Kidney (tissue), 14 donors: ENCODE results near the gene KCNT2. TPM values are rescaled to one million over a fixed set of nuclear protein-coding genes. Genes with fewer than 3 reads are reported as not detected.

ENCODE experiments used
- DNase-seq, 5 donors: peaks; one replicate each; pipeline ENCODE4 v3.0.0-alpha.2; 2013 to 2020
- FAIRE-seq: peaks from 2 replicates; lab custom pipeline; 2012; peaks lifted over from hg19 to GRCh38; lab: Jason Lieb, UNC
- H3K27ac ChIP-seq, 2 donors: one replicate each; pipeline ENCODE4 v1.7.0; 2013; ENCODE audit warnings: low read depth in 2 of 2, low read length in 2 of 2, inconsistent platforms in 1 of 2
- H3K27me3 ChIP-seq: one replicate; pipeline ENCODE4 v1.7.1; 2013; ENCODE audit warnings: low read length, inconsistent platforms; ENCODE audit not compliant: control insufficient read depth, insufficient read depth
- H3K36me3 ChIP-seq, 3 donors: one replicate each; pipeline versions ENCODE4 v1.7.0 to v1.7.1; 2013; ENCODE audit warnings: low read length in 3 of 3, control low read depth in 1 of 3, inconsistent platforms in 1 of 3; ENCODE audit not compliant: insufficient read depth in 3 of 3, control insufficient read depth in 2 of 3
- H3K4me1 ChIP-seq, 3 donors: one replicate each; pipeline versions ENCODE4 v1.7.0 to v1.7.1; 2013; ENCODE audit warnings: low read length in 3 of 3, inconsistent platforms in 1 of 3, low read depth in 1 of 3; ENCODE audit not compliant: control insufficient read depth in 2 of 3, insufficient read depth in 2 of 3
- H3K4me3 ChIP-seq, 3 donors: one replicate each; pipeline versions ENCODE4 v1.7.0 to v1.8.1; 2013; ENCODE audit warnings: low read length in 3 of 3, control low read depth in 1 of 3, inconsistent platforms in 1 of 3
- H3K9ac ChIP-seq, 3 donors: one replicate each; pipeline versions ENCODE4 v1.7.0 to v1.7.1; 2013; ENCODE audit warnings: low read length in 3 of 3, control low read depth in 1 of 3, inconsistent platforms in 1 of 3
- H3K9me3 ChIP-seq, 3 donors: one replicate each; pipeline versions ENCODE4 v1.7.0 to v1.7.1; 2013; ENCODE audit warnings: low read length in 3 of 3, control low read depth in 1 of 3, inconsistent platforms in 1 of 3; ENCODE audit not compliant: control insufficient read depth in 2 of 3, insufficient read depth in 1 of 3
- intact Hi-C: fragments of 100-400 bp; cut with DNase I; formaldehyde crosslinking; loops from one replicate; pipeline ENCODE4 v1.11.1; 2022
- polyA plus RNA-seq: library from polyadenylated mRNA; stranded (reverse); fragments of 350-450 nt; fragmentation: Illumina TruSeq; extraction: RNeasy Lipid Tissue Mini Kit (QIAGEN cat#74804); gene quantifications from one replicate; pipeline ENCODE4 v1.2.3, GENCODE V29; 2014; ENCODE audit warnings: low read depth, low replicate concordance; ENCODE audit not compliant: insufficient read depth
- total RNA-seq: library from RNA; stranded (reverse); fragmentation: NEBNext Ultra II Directional; extraction: Animal tissue kit (Norgen Biotek cat#: 25700); gene quantifications from one replicate; pipeline ENCODE4 v1.2.1, GENCODE V29; 2021
- TF ChIP-seq, protein P1 (sequence below): IDR thresholded peaks from 3 replicates; pipeline ENCODE4 v1.5.1; 2012; ENCODE audit warnings: mild to moderate bottlenecking, moderate library complexity, borderline replicate concordance; ENCODE audit not compliant: insufficient read depth; ENCODE audit errors: extremely low read depth
- donor health status: control.
- donor health status: control.
- donor health status: control.
- donor health status: control.
- donor health status: control.
- donor health status: DM: yes; HTN: yes; CAD: no.
- donor health status: Normal renal cell carcinoma (clear cell type).

The KCNT2 gene
- total and polyA plus RNA-seq, 2 donors from 2014 or later = 0.39 to 6.3 TPM

GRCh38 chr1:196459383-196459782, 148.9 kb downstream of the KCNT2 start:
- H3K9me3 ChIP-seq = no peaks in the 10 kb centered on the region
- DNase-seq = no peak
- H3K27me3 ChIP-seq = no peaks in the 10 kb centered on the region
- TF ChIP-seq, protein P1, sequence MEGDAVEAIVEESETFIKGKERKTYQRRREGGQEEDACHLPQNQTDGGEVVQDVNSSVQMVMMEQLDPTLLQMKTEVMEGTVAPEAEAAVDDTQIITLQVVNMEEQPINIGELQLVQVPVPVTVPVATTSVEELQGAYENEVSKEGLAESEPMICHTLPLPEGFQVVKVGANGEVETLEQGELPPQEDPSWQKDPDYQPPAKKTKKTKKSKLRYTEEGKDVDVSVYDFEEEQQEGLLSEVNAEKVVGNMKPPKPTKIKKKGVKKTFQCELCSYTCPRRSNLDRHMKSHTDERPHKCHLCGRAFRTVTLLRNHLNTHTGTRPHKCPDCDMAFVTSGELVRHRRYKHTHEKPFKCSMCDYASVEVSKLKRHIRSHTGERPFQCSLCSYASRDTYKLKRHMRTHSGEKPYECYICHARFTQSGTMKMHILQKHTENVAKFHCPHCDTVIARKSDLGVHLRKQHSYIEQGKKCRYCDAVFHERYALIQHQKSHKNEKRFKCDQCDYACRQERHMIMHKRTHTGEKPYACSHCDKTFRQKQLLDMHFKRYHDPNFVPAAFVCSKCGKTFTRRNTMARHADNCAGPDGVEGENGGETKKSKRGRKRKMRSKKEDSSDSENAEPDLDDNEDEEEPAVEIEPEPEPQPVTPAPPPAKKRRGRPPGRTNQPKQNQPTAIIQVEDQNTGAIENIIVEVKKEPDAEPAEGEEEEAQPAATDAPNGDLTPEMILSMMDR = no peak
- no peak overlapping the region for H3K9ac ChIP-seq
- no peaks in the 10 kb centered on the region for H3K36me3 ChIP-seq
- H3K27ac ChIP-seq = no peak overlapping the region
- no peak for FAIRE-seq
- no peak overlapping the region for H3K4me3 ChIP-seq
- no peaks in the 10 kb centered on the region for H3K4me1 ChIP-seq
- intact Hi-C loops = no loop called here

- no peak overlapping the region for H3K9ac ChIP-seq
- intact Hi-C loops = no loop called here
- TF ChIP-seq, protein P1 = no peak
Measured at GRCh38 chr1:196454792-196455191, 153.4 kb downstream of the KCNT2 start.

GRCh38 chr1:196451103-196451502, 157.1 kb downstream of the KCNT2 start:
- Histone ChIP-seq H3K9ac (no peak overlapping the region), H3K27me3 (no peaks in the 10 kb centered on the region), H3K36me3 (no peaks in the 10 kb centered on the region), H3K27ac (no peak overlapping the region), H3K9me3 (no peaks in the 10 kb centered on the region), H3K4me1 (no peaks in the 10 kb centered on the region), H3K4me3 (no peak overlapping the region)
- TF ChIP-seq, protein P1 = no peak
- DNase-seq (no peak), FAIRE-seq (no peak)
- intact Hi-C loops = no loop called here

More at GRCh38 chr1:196454792-196455191, 153.4 kb downstream of the KCNT2 start:
- H3K36me3 ChIP-seq = no peaks in the 10 kb centered on the region
- H3K4me3 ChIP-seq = no peak overlapping the region
- FAIRE-seq (no peak), DNase-seq (no peak)
- H3K9me3 ChIP-seq = no peaks in the 10 kb centered on the region
- H3K27me3 ChIP-seq = no peaks in the 10 kb centered on the region
- H3K27ac ChIP-seq = no peak overlapping the region
- no peaks in the 10 kb centered on the region for H3K4me1 ChIP-seq
